ENCODE measurements around the gene ASCL3. TPM values are rescaled to one million over a fixed set of nuclear protein-coding genes. Genes with fewer than 3 reads are reported as not detected.
A peak's percentile ranks its signal among the peaks of the same experiment; 100 is the strongest.
"Not testable (repeated sequence)": the region's sequence is repeated elsewhere in the genome, so short reads cannot be mapped to it uniquely, and the experiment has no call there.

ASCL3 gene
- polyA plus RNA-seq, 4 donors = 0.24 to 0.29 TPM; not detected in 2

- DNase-seq (ENCODE audit: low read depth in 4 of 4, low spot score in 3 of 4) = no peak
Measured at GRCh38 chr11:8913961-8914660, 28.7 kb downstream of the ASCL3 start.

- DNase-seq (ENCODE audit: low read depth in 4 of 4, low spot score in 3 of 4) = peak; percentile 92 to 97 (median 95)
Measured at GRCh38 chr11:8911029-8911823, 31.6 kb downstream of the ASCL3 start, which contains the start of gene AKIP1. AKIP1 (plus strand) TSS chr11:8911189; CDS start chr11:8911450, 261 bp downstream.

GRCh38 chr11:8910649-8911026 lies 32.2 kb downstream of the ASCL3 start:
- DNase-seq (ENCODE audit: low read depth in 4 of 4, low spot score in 3 of 4) = no peak

- DNase-seq (ENCODE audit: low read depth in 4 of 4, low spot score in 3 of 4) = no peak
Measured at GRCh38 chr11:8908099-8908498, 34.7 kb downstream of the ASCL3 start.

- no peak for DNase-seq (ENCODE audit: low read depth in 4 of 4, low spot score in 3 of 4)
Measured at GRCh38 chr11:8907116-8907515, 35.7 kb downstream of the ASCL3 start.

GRCh38 chr11:8905528-8906165 lies 37.2 kb downstream of the ASCL3 start:
- DNase-seq (ENCODE audit: low read depth in 4 of 4, low spot score in 3 of 4) = no peak

- DNase-seq (ENCODE audit: low read depth in 4 of 4, low spot score in 3 of 4) = no peak
Measured at GRCh38 chr11:8899119-8899753, 43.6 kb downstream of the ASCL3 start.

- not testable (repeated sequence) for DNase-seq (ENCODE audit: low read depth in 4 of 4, low spot score in 3 of 4)
Measured at GRCh38 chr11:8891185-8891584, 51.6 kb downstream of the ASCL3 start.

Other genes starting within 250 kb of the ASCL3 start
- 10 to 100 TPM; 18.0 to 22.0 (median 18.3) TPM for gene AKIP1, start 31.8 kb downstream of the ASCL3 start, polyA plus RNA-seq (ENCODE audit: insufficient read length in 4 of 4)
- 1 to 10 TPM in 1 of 4 donors, under 1 TPM in 3; 0.25 to 1.7 (median 0.85) TPM for gene C11orf16, start 10.1 kb downstream of the ASCL3 start, polyA plus RNA-seq (ENCODE audit: insufficient read length in 4 of 4)
- 10 to 100 TPM; 48.0 to 82.6 (median 62.2) TPM for gene TMEM9B, start 21.4 kb upstream of the ASCL3 start, polyA plus RNA-seq (ENCODE audit: insufficient read length in 4 of 4)
- gene NRIP3, start 61.0 kb upstream of the ASCL3 start, polyA plus RNA-seq (ENCODE audit: insufficient read length in 4 of 4) = 1 to 10 TPM in 3 of 4 donors, under 1 TPM in 1; 0.72 to 1.2 (median 1.1) TPM
- gene SCUBE2, start 148.6 kb upstream of the ASCL3 start, polyA plus RNA-seq (ENCODE audit: insufficient read length in 4 of 4) = 10 to 100 TPM in 1 of 4 donors, 1 to 10 TPM in 3; 6.6 to 12.5 (median 8.6) TPM

All from left renal pelvis (tissue), 4 donors.